ENCODE data around the gene EPDR1. TPM values are rescaled to one million over a fixed set of nuclear protein-coding genes. Genes with fewer than 3 reads are reported as not detected.

Gene EPDR1
- total RNA-seq, 2 donors from 2014 or later: 2.7 to 7.3 TPM

DNA sequence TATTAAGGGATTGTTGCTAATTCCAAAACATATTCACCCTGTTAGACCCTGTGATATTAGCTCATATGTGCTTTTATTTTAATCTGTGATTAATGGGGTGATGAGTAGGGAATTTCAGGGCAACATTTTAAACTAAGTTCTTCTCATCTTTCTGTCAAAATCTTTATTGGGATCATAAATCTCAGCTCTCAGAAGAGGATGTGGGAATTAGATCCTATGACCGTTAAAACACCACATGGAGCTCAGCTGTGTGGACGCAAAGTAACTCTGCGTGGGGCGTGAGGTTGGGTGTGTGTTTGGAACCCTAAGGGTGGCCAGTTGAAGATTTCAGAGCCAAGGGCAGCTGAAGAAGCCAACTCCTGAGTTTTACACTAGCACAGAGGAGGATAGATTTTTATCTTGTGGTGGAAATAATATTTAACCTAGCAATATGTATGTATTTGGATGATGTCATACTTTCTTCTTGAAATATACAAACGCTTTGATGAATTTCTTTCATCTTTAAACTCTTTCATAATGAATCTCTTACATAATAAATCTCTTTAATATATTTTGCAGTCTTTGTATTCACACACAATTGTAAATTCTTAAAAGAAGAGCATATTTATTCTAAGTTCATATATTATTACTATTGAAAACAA is 64.4 kb downstream of the EPDR1 start:
- H3K9me3 Mint-ChIP-seq: no peaks in the 10 kb centered on the region
- 94 to 95% methylated on average over 4 of the region's 5 CpGs for WGBS, 2 experiments (ENCODE audit: insufficient coverage in 1 of 2, insufficient read length in 1 of 2)
- H3K4me1 Mint-ChIP-seq: peaks cover 4% of the 10 kb centered on the region
- Histone ChIP-seq H3K4me3 (ENCODE audit: low read length) (no peak overlapping the region), H3K9ac (ENCODE audit: extremely low read depth, low read length, poor library complexity, severe bottlenecking) (no peak overlapping the region), H3K27ac (ENCODE audit: low read depth, low read length) (no peak overlapping the region), H3K4me1 (ENCODE audit: control insufficient read depth, insufficient read depth, low read length) (no peaks in the 10 kb centered on the region), H3K9me3 (ENCODE audit: control insufficient read depth, low read length) (no peaks in the 10 kb centered on the region), H3K36me3 (ENCODE audit: control insufficient read depth, insufficient read depth, low read length) (no peaks in the 10 kb centered on the region), H3K27me3 (ENCODE audit: control insufficient read depth, insufficient read depth, low read length, poor library complexity, severe bottlenecking) (no peaks in the 10 kb centered on the region)
- TF ChIP-seq, protein P1, sequence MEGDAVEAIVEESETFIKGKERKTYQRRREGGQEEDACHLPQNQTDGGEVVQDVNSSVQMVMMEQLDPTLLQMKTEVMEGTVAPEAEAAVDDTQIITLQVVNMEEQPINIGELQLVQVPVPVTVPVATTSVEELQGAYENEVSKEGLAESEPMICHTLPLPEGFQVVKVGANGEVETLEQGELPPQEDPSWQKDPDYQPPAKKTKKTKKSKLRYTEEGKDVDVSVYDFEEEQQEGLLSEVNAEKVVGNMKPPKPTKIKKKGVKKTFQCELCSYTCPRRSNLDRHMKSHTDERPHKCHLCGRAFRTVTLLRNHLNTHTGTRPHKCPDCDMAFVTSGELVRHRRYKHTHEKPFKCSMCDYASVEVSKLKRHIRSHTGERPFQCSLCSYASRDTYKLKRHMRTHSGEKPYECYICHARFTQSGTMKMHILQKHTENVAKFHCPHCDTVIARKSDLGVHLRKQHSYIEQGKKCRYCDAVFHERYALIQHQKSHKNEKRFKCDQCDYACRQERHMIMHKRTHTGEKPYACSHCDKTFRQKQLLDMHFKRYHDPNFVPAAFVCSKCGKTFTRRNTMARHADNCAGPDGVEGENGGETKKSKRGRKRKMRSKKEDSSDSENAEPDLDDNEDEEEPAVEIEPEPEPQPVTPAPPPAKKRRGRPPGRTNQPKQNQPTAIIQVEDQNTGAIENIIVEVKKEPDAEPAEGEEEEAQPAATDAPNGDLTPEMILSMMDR (conservative IDR thresholded peaks at IDR 0.05): no peak
- no peaks in the 10 kb centered on the region for H3K27me3 Mint-ChIP-seq (ENCODE audit: insufficient read depth)
- no peaks in the 10 kb centered on the region for H3K36me3 Mint-ChIP-seq (ENCODE audit: low read depth)
- DNase-seq: no peak
- H3K27ac Mint-ChIP-seq: no peak overlapping the region
- no peak overlapping the region for H3K4me3 Mint-ChIP-seq

DNA sequence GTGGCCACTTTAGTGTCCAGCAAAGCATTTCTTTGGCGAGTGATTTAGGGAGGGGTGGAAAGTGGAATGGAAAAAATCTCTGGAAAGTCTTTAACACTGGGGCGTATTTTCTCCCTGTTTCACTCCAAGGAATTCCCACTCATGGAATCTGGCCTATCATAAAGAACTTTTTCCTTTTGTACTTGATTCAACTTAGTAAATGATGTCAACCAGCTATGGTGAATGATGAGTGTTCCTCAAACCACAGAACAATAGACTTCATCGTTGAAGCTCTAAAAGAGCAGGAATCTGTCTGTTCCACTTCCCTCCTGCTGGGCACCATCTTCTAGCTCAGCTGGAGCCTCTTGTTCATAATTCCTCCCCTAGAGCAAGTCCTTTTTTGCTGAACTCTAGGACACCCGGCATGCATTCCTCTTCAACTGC is 66.5 kb downstream of the EPDR1 start:
- no peaks in the 10 kb centered on the region for H3K9me3 Mint-ChIP-seq
- peak overlapping the region; percentile 37 for H3K27ac ChIP-seq (ENCODE audit: low read depth, low read length)
- H3K36me3 ChIP-seq (ENCODE audit: control insufficient read depth, insufficient read depth, low read length): no peaks in the 10 kb centered on the region
- H3K27me3 Mint-ChIP-seq (ENCODE audit: insufficient read depth): no peaks in the 10 kb centered on the region
- H3K4me1 ChIP-seq (ENCODE audit: control insufficient read depth, insufficient read depth, low read length): no peaks in the 10 kb centered on the region
- H3K4me3 Mint-ChIP-seq: no peak overlapping the region
- H3K36me3 Mint-ChIP-seq (ENCODE audit: low read depth): no peaks in the 10 kb centered on the region
- H3K9me3 ChIP-seq (ENCODE audit: control insufficient read depth, low read length): no peaks in the 10 kb centered on the region
- no peak overlapping the region for H3K4me3 ChIP-seq (ENCODE audit: low read length)
- TF ChIP-seq, protein P1 (conservative IDR thresholded peaks at IDR 0.05): no peak
- 32 to 66% methylated on average over 3 to 4 of the region's 4 CpGs for WGBS, 2 experiments (ENCODE audit: insufficient coverage in 1 of 2, insufficient read length in 1 of 2)
- H3K27ac Mint-ChIP-seq: no peak overlapping the region
- no peaks in the 10 kb centered on the region for H3K27me3 ChIP-seq (ENCODE audit: control insufficient read depth, insufficient read depth, low read length, poor library complexity, severe bottlenecking)
- H3K9ac ChIP-seq (ENCODE audit: extremely low read depth, low read length, poor library complexity, severe bottlenecking): no peak overlapping the region
- H3K4me1 Mint-ChIP-seq: peaks cover 4% of the 10 kb centered on the region
- peak; percentile 72 for DNase-seq

DNA sequence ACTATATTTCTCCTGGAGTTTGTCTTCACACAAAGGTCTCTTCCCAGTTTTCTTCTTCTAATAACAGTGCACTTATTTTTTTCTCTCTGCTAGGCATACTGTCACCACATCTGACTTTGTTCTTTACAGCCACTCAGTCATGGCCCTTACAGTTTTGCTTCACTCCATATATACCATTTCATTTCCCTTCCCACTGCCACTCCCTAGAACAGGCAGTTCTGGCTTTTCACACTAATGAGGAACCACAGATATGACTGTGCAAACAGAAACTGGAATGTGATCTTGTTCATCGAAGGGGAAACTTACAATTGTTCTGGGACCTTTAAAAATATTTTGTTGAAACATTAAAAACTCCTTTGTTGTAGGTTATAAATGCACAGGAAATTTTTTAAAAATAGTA is 67.3 kb downstream of the EPDR1 start:
- no peaks in the 10 kb centered on the region for H3K4me1 ChIP-seq (ENCODE audit: control insufficient read depth, insufficient read depth, low read length)
- no peaks in the 10 kb centered on the region for H3K36me3 Mint-ChIP-seq (ENCODE audit: low read depth)
- H3K9me3 ChIP-seq (ENCODE audit: control insufficient read depth, low read length): no peaks in the 10 kb centered on the region
- H3K27ac Mint-ChIP-seq: no peak overlapping the region
- H3K36me3 ChIP-seq (ENCODE audit: control insufficient read depth, insufficient read depth, low read length): no peaks in the 10 kb centered on the region
- no peak for DNase-seq
- no peak overlapping the region for H3K27ac ChIP-seq (ENCODE audit: low read depth, low read length)
- TF ChIP-seq, protein P1 (conservative IDR thresholded peaks at IDR 0.05): no peak
- peaks cover 4% of the 10 kb centered on the region for H3K4me1 Mint-ChIP-seq
- no peaks in the 10 kb centered on the region for H3K27me3 Mint-ChIP-seq (ENCODE audit: insufficient read depth)
- no peaks in the 10 kb centered on the region for H3K27me3 ChIP-seq (ENCODE audit: control insufficient read depth, insufficient read depth, low read length, poor library complexity, severe bottlenecking)
- no peaks in the 10 kb centered on the region for H3K9me3 Mint-ChIP-seq
- H3K4me3 ChIP-seq (ENCODE audit: low read length): no peak overlapping the region
- no peak overlapping the region for H3K9ac ChIP-seq (ENCODE audit: extremely low read depth, low read length, poor library complexity, severe bottlenecking)
- H3K4me3 Mint-ChIP-seq: no peak overlapping the region
- 60 to 89% methylated on average over 1 of the region's 1 CpG for WGBS, 2 experiments (ENCODE audit: insufficient coverage in 1 of 2, insufficient read length in 1 of 2)
